H9 (cell line): ENCODE measurements around the gene EPAS1. TPM values are rescaled to one million over a fixed set of nuclear protein-coding genes. Genes with fewer than 3 reads are reported as not detected.

Experiments
- DNase-seq: peaks from one replicate; pipeline ENCODE4 v3.0.0-alpha.2; 2017
- H2AFZ ChIP-seq: one replicate; pipeline ENCODE4 v1.6.1; 2013; ENCODE audit warnings: mild to moderate bottlenecking, low read length, control low read depth, moderate library complexity
- H2AK5ac ChIP-seq: 2 replicates; pipeline ENCODE4 v1.6.1; 2013; ENCODE audit warnings: low read length, control low read depth, mixed read lengths; ENCODE audit not compliant: insufficient read length
- H2BK120ac ChIP-seq: one replicate; pipeline ENCODE4 v1.6.1; 2013; ENCODE audit warnings: low read depth, mild to moderate bottlenecking, low read length, control low read depth, inconsistent platforms; ENCODE audit not compliant: poor library complexity, severe bottlenecking
- H2BK12ac ChIP-seq: 2 replicates; pipeline ENCODE4 v1.6.1; 2013; ENCODE audit warnings: low read length, control low read depth, mixed read lengths, low read depth; ENCODE audit not compliant: insufficient read length
- H2BK15ac ChIP-seq: 2 replicates; pipeline ENCODE4 v1.6.1; 2013; ENCODE audit warnings: low read depth, low read length, control low read depth
- H2BK20ac ChIP-seq: one replicate; pipeline ENCODE4 v1.6.1; 2013; ENCODE audit warnings: low read depth, mild to moderate bottlenecking, low read length, control low read depth, inconsistent platforms; ENCODE audit not compliant: poor library complexity, severe bottlenecking
- H2BK5ac ChIP-seq: 2 replicates; pipeline ENCODE4 v1.6.1; 2013; ENCODE audit warnings: low read length, control low read depth, mixed read lengths; ENCODE audit not compliant: insufficient read length
- H3K14ac ChIP-seq: 2 replicates; pipeline ENCODE4 v1.6.1; 2013; ENCODE audit warnings: low read length, control low read depth; ENCODE audit not compliant: insufficient read depth
- H3K18ac ChIP-seq: 2 replicates; pipeline ENCODE4 v1.6.1; 2013; ENCODE audit warnings: low read depth, mild to moderate bottlenecking, mixed read lengths, low read length, control low read depth; ENCODE audit not compliant: insufficient read length
- H3K23ac ChIP-seq: 2 replicates; pipeline ENCODE4 v1.6.1; 2013; ENCODE audit warnings: low read length, control low read depth, mixed read lengths, low read depth; ENCODE audit not compliant: insufficient read length
- H3K23me2 ChIP-seq: 2 replicates; pipeline ENCODE4 v1.6.1; 2013; ENCODE audit warnings: low read depth, mild to moderate bottlenecking, mixed read lengths, low read length, control low read depth; ENCODE audit not compliant: insufficient read length, poor library complexity, severe bottlenecking
- H3K27ac ChIP-seq: 2 replicates; pipeline ENCODE4 v1.5.1; 2013; ENCODE audit warnings: low read length, control low read depth, mixed read lengths, low read depth; ENCODE audit not compliant: insufficient read length
- H3K27me3 ChIP-seq: 2 replicates; pipeline ENCODE4 v1.6.1; 2013; ENCODE audit warnings: low read length, control low read depth, inconsistent platforms; ENCODE audit not compliant: insufficient read depth
- H3K4ac ChIP-seq: 2 replicates; pipeline ENCODE4 v1.6.1; 2013; ENCODE audit warnings: low read depth, mild to moderate bottlenecking, control low read depth, inconsistent platforms, low read length, moderate library complexity
- H3K4me1 ChIP-seq: 2 replicates; pipeline ENCODE4 v1.6.1; 2013; ENCODE audit warnings: low read length, control low read depth, inconsistent platforms; ENCODE audit not compliant: insufficient read depth
- H3K4me2 ChIP-seq: 2 replicates; pipeline ENCODE4 v1.6.1; 2013; ENCODE audit warnings: low read length, control low read depth, mixed read lengths; ENCODE audit not compliant: insufficient read length, insufficient read depth
- H3K56ac ChIP-seq: 2 replicates; pipeline ENCODE4 v1.6.1; 2013; ENCODE audit warnings: low read depth, mild to moderate bottlenecking, mixed read lengths, low read length, control low read depth; ENCODE audit not compliant: insufficient read length
- H3K79me1 ChIP-seq: 2 replicates; pipeline ENCODE4 v1.6.1; 2013; ENCODE audit warnings: low read depth, mild to moderate bottlenecking, moderate library complexity, low read length, control low read depth, inconsistent platforms; ENCODE audit not compliant: insufficient read depth, poor library complexity, severe bottlenecking
- H3K79me2 ChIP-seq: 2 replicates; pipeline ENCODE4 v1.6.1; 2013; ENCODE audit warnings: low read length, control low read depth, inconsistent platforms; ENCODE audit not compliant: insufficient read depth
- H3K9ac ChIP-seq: 2 replicates; pipeline ENCODE4 v1.6.1; 2013; ENCODE audit warnings: low read length, control low read depth, mixed read lengths; ENCODE audit not compliant: insufficient read length; ENCODE audit errors: extremely low read depth
- H3K9me3 ChIP-seq: one replicate; pipeline ENCODE4 v1.6.1; 2013; ENCODE audit warnings: low read depth, low read length, inconsistent platforms; ENCODE audit not compliant: control insufficient read depth
- H3T11ph ChIP-seq: one replicate; pipeline ENCODE4 v1.6.1; 2013; ENCODE audit warnings: mild to moderate bottlenecking, low read length, control low read depth, inconsistent platforms
- H4K20me1 ChIP-seq: one replicate; pipeline ENCODE4 v1.6.1; 2013; ENCODE audit not compliant: control insufficient read depth, insufficient read length, insufficient read depth
- H4K5ac ChIP-seq: 2 replicates; pipeline ENCODE4 v1.6.1; 2013; ENCODE audit warnings: low read depth, mild to moderate bottlenecking, mixed read lengths, low read length, control low read depth; ENCODE audit not compliant: insufficient read length
- H4K8ac ChIP-seq: replicated peaks from 2 replicates; pipeline ENCODE4 v1.6.1; 2013; ENCODE audit warnings: low read length, control low read depth, mixed read lengths, low read depth; ENCODE audit not compliant: insufficient read length
- H4K91ac ChIP-seq: 2 replicates; pipeline ENCODE4 v1.6.1; 2013; ENCODE audit warnings: low read depth, mild to moderate bottlenecking, moderate library complexity, mixed read lengths, low read length, control low read depth; ENCODE audit not compliant: insufficient read length
- H3K27ac Mint-ChIP-seq, 3 experiments: 2 replicates in 2 of 3; 3 replicates in 1 of 3; pipeline ENCODE4 v1.8.0; 2020 to 2021; ENCODE audit warnings: mixed read lengths in 3 of 3, mild to moderate bottlenecking in 1 of 3, moderate library complexity in 1 of 3
- H3K27me3 Mint-ChIP-seq: 2 replicates; pipeline ENCODE4 v1.8.0; 2021; ENCODE audit warnings: low read depth, mild to moderate bottlenecking, moderate library complexity, mixed read lengths
- H3K36me3 Mint-ChIP-seq, 3 experiments: 2 replicates in 2 of 3; 3 replicates in 1 of 3; pipeline ENCODE4 v1.8.0; 2020 to 2021; ENCODE audit warnings: low read depth in 3 of 3, mixed read lengths in 3 of 3; ENCODE audit not compliant: insufficient read depth in 1 of 3
- H3K4me1 Mint-ChIP-seq, 2 experiments: 2 replicates each; pipeline ENCODE4 v1.8.0; 2020; ENCODE audit warnings: mixed read lengths in 2 of 2
- H3K4me3 Mint-ChIP-seq, 2 experiments: 2 replicates in 1 of 2; 3 replicates in 1 of 2; pipeline ENCODE4 v1.8.0; 2020 to 2021; ENCODE audit warnings: mild to moderate bottlenecking in 2 of 2, mixed read lengths in 2 of 2, moderate library complexity in 1 of 2
- H3K9me3 Mint-ChIP-seq, 2 experiments: 2 replicates in 1 of 2; 3 replicates in 1 of 2; pipeline ENCODE4 v1.8.0; 2020; ENCODE audit warnings: mild to moderate bottlenecking in 2 of 2, mixed read lengths in 2 of 2, moderate library complexity in 1 of 2
- WGBS: extraction: QIAGEN DNeasy Blood & Tissue Kit; methylation state at CpG from one replicate; pipeline ENCODE4 v1.1.7; 2013; ENCODE audit warnings: missing lambda C conversion rate, low lambda C conversion rate, mixed read lengths; ENCODE audit not compliant: insufficient read length; ENCODE audit errors: extremely low coverage; 5-methylcytosine and 5-hydroxymethylcytosine counted together
- total RNA-seq: library from RNA; stranded (reverse); gene quantifications from 2 replicates; pipeline ENCODE4 v1.2.1, GENCODE V29; 2021
- TF ChIP-seq, protein P1 (sequence below): fragments of 200-600 bp; sonication (generic); conservative IDR thresholded peaks from 3 replicates; pipeline ENCODE4 v1.8.0; 2021; ENCODE audit warnings: antibody characterized with exemption, mild to moderate bottlenecking

EPAS1 gene
- total RNA-seq, 1 experiment from 2014 or later, result 1.1 TPM

- H3K9ac ChIP-seq, result no peak overlapping the region
- H3K14ac ChIP-seq, result no peak overlapping the region
- H3K4me1 ChIP-seq, result peaks cover 6% of the 10 kb centered on the region; the same call in 1 of the 2 replicates
- peaks cover 8 to 12% of the 10 kb centered on the region in 2 experiments for H3K9me3 Mint-ChIP-seq
- no peak for DNase-seq
- no peaks in the 10 kb centered on the region; the same call in 1 of the 2 replicates for H3K27me3 ChIP-seq
- no peak overlapping the region for H4K91ac ChIP-seq
- no peak overlapping the region for H2BK5ac ChIP-seq
- H4K5ac ChIP-seq, result no peak overlapping the region
- no peak overlapping the region for H4K8ac ChIP-seq
- no peak overlapping the region for H2BK120ac ChIP-seq
- no peak overlapping the region for H2AFZ ChIP-seq
- H3K4me3 Mint-ChIP-seq, result no peak overlapping the region
- TF ChIP-seq, protein P1, sequence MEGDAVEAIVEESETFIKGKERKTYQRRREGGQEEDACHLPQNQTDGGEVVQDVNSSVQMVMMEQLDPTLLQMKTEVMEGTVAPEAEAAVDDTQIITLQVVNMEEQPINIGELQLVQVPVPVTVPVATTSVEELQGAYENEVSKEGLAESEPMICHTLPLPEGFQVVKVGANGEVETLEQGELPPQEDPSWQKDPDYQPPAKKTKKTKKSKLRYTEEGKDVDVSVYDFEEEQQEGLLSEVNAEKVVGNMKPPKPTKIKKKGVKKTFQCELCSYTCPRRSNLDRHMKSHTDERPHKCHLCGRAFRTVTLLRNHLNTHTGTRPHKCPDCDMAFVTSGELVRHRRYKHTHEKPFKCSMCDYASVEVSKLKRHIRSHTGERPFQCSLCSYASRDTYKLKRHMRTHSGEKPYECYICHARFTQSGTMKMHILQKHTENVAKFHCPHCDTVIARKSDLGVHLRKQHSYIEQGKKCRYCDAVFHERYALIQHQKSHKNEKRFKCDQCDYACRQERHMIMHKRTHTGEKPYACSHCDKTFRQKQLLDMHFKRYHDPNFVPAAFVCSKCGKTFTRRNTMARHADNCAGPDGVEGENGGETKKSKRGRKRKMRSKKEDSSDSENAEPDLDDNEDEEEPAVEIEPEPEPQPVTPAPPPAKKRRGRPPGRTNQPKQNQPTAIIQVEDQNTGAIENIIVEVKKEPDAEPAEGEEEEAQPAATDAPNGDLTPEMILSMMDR, result no peak
- no peak overlapping the region for H3T11ph ChIP-seq
- H3K27ac ChIP-seq, result no peak overlapping the region
- no peaks in the 10 kb centered on the region for H3K79me1 ChIP-seq
- H3K36me3 Mint-ChIP-seq, result peaks cover 2 to 12% (median 9%) of the 10 kb centered on the region in 3 experiments; a peak in 6 of 7 replicates
- H3K4me1 Mint-ChIP-seq, result peaks cover 15 to 29% of the 10 kb centered on the region in 2 experiments
- no peak overlapping the region for H3K4me2 ChIP-seq
- peaks cover 65% of the 10 kb centered on the region for H3K27me3 Mint-ChIP-seq
- H3K79me2 ChIP-seq, result no peaks in the 10 kb centered on the region
- no peak overlapping the region for H2BK12ac ChIP-seq
- no peak overlapping the region for H3K18ac ChIP-seq
- no CpG with 5 or more reads among the region's 4 CpGs for WGBS
- no peak overlapping the region for H3K56ac ChIP-seq
- H3K4ac ChIP-seq, result no peak overlapping the region
- H3K23me2 ChIP-seq, result no peaks in the 10 kb centered on the region
- H2BK20ac ChIP-seq, result no peak overlapping the region
- no peak overlapping the region for H2AK5ac ChIP-seq
- no peak overlapping the region for H2BK15ac ChIP-seq
- no peak overlapping the region for H3K27ac Mint-ChIP-seq
- no peaks in the 10 kb centered on the region for H4K20me1 ChIP-seq
- no peak overlapping the region for H3K23ac ChIP-seq
- H3K9me3 ChIP-seq, result no peaks in the 10 kb centered on the region
Measured at GRCh38 chr2:46305767-46306166, 8.6 kb downstream of the EPAS1 start.
